IPS-11a (cell line): ENCODE results near the gene CAPN9.
"Not testable (repeated sequence)": the region's sequence is repeated elsewhere in the genome, so short reads cannot be mapped to it uniquely, and the experiment has no call there.

Experiments
- H3K4me3 ChIP-seq: one replicate; pipeline ENCODE4 v1.5.1; 2013; ENCODE audit warnings: low read depth, low read length, control low read depth

CAPN9 gene

DNA sequence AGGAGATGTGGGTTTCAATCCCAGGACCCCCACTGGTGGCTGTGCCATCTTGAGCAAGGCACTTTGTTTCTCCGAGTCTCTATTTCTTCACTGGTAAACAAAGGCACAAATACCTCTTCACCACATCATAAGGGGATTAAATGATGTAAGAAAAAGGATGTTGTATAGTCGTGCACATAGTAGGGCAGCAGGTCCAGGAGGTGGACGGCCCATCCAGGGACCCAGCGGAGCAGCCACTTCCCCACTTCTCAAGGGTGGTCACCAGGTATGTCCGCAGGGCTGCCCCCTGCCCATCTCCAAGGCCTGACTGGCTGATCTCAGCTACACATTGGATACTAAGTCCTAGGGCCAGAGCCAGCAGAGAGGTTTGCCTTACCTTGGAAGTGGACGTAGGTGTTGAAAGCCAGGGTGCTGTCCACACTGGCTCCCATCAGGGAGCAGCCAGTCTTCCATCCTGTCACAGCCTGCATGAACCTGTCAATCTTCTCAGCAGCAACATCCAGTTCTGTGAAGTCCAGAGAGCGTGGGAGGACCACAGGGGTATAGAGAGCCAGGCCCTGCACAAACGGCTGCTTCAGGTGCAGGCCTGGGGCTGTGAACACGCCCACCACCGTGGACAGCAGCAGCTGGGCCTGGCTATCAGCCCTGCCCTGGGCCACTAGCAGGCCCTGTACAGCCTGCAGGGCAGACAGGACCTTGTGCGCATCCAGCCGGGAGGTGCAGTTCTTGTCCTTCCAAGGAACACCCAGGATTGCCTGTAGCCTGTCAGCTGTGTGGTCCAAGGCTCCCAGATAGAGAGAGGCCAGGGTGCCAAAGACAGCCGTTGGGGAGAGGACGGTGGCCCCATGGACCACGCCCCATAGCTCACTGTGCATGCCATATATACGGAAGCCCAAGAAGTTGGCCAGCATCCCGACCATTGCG lies 37.3 kb upstream of the CAPN9 start:
- H3K4me3 ChIP-seq: no peak overlapping the region

DNA sequence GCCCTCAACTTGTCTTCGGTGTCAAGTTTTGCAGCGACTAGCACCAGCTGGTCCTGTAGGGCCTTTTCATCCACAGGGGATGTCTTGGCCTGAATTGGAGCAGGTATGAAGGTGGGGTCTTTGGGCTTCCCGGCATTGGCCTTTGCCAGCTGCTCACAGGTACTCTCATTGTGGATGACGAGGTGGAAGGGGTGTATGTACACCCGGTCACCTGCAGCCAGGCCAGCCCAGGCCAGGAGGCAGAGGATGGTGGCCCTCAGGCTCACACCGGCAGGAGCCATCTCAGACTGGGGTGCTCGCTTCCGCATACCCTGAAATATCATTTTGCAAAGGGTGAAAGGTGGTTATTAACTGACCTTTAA lies 36.7 kb upstream of the CAPN9 start:
- no peak overlapping the region for H3K4me3 ChIP-seq

DNA sequence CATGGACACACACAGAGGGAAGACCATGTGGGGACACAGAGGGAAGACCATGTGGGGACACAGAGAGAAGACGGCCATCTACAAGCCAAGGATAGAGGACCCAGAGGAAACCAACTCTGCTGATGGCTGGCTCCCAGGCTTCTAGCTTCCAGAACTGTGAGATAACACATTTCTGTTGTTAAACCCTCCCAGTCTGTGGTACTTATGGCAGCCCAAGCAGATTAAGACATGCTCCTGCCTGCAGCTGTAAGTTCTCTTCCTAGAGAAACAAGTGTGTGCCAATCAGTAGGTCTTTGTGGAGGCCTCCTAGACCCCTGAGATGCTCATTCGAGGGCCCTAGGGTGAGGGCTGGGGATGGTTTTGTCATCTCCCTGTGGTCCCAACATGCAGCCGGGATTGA lies 35.9 kb upstream of the CAPN9 start:
- no peak overlapping the region for H3K4me3 ChIP-seq

DNA sequence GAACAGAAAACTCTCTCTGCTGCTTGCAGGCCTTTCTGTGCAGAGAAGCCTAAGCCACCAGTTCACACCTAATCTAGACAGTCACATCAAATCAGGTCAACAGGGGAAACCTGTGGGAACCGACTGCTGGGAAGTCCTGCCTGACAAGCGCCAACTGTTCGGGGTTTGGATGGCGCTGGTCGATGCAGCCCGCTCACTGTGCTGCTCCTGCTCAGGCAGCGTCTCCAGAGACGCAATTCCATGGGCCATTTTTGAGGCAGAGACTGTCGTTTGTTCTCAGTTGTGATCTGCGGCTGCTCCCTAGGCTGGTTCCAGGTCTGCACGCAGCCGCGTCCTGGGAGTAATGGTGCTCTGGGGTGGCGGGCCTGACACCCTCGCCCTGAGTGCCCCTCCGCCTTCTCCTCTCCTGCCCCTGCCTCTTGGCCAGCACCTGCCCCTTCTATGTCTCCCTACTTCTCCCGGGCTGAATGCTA lies 34.7 kb upstream of the CAPN9 start:
- H3K4me3 ChIP-seq: no peak overlapping the region

DNA sequence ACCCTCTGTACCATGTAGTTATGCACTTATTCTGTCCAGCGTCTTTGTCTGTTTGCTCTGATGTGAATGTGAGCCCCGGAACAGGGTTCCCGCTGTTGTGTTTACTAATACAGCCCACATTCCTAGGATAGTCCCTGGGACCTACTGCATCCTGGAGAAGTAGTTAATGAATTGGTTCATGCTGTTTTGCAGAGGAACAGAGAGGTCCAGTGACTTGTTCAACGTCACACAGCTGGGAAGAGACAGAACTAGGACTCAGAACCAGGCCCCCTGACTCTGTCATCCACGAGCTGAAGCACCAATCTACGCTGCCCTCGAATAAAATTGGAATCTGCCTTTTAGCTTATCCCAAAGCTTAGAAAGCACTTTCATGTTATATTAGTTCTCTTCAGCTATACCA lies 34.0 kb upstream of the CAPN9 start:
- H3K4me3 ChIP-seq: no peak overlapping the region

- no peak overlapping the region for H3K4me3 ChIP-seq
Observed at GRCh38 chr1:230713547-230713914, 33.7 kb upstream of the CAPN9 start.

DNA sequence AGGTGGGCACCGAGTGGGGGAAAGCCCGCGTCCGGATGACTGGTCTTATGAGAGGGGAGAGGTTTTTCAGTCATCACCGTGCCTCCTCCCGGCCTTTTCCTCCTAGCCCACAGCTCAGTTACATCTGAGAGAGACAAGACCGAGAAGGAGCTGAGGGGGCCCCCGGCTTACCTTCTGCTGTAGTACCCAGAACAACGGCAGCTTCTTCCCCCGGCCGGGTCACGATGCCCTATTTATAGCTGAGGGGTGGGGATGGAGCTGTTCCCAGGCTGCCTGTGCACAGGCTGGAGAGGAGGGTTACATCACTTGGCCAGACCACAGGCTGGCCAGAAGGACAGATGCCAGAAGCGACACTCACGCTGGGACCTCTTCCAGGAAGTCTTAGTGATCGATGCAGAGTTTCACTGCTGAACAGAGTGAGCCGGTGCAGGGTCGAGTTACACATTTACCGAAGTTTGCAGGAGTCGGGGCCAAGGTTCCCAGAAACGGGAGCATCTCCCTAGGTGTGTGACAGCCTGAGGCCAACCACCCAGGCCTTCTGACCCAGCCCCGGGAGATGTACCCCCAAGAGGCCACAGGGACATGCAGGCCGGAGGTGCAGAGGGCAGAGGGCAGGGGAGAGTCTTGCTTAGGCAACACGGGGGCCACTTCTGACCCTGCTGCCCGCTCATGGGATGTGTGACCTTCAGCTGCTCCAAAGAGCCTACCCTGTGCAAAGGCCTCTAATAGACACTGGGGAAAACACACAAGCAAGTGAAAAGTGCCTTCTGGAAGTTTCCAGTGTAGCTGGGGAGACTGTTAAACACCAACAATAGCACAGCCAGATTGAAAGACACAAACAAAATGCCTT lies 33.0 kb upstream of the CAPN9 start, which contains the start of gene AGT:
Gene AGT, minus strand, starts transcription at position 208 of the 850 bp plus-strand sequence. CDS start 3,299 bp downstream, outside the sequence.
- H3K4me3 ChIP-seq: no peak within 1 kb of the TSS

DNA sequence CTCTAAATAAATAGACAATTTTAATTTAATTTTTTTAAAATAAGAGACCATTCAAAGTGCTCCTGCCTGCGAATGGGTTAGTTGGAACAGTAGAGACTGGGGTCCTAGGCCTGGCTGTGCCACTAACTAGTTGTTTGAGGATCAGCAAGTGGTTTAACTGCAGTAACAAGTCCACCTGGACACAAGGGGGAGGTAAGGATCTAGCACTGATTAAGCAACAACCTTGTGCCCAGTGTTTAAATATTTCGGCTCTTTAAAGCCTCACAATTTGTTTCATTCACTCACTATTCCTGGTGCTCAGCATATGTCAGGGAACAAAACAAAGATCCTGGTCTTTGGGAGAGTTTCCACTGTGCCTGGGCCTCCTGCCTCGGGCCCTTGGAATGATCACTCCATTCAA lies 31.7 kb upstream of the CAPN9 start:
- no peak overlapping the region for H3K4me3 ChIP-seq

- H3K4me3 ChIP-seq: not testable (repeated sequence)
Observed at GRCh38 chr1:230716453-230716852, 30.7 kb upstream of the CAPN9 start.

- no peak overlapping the region for H3K4me3 ChIP-seq
Observed at GRCh38 chr1:230717251-230717650, 29.9 kb upstream of the CAPN9 start.

- not testable (repeated sequence) for H3K4me3 ChIP-seq
Observed at GRCh38 chr1:230721849-230722522, 25.2 kb upstream of the CAPN9 start.

DNA sequence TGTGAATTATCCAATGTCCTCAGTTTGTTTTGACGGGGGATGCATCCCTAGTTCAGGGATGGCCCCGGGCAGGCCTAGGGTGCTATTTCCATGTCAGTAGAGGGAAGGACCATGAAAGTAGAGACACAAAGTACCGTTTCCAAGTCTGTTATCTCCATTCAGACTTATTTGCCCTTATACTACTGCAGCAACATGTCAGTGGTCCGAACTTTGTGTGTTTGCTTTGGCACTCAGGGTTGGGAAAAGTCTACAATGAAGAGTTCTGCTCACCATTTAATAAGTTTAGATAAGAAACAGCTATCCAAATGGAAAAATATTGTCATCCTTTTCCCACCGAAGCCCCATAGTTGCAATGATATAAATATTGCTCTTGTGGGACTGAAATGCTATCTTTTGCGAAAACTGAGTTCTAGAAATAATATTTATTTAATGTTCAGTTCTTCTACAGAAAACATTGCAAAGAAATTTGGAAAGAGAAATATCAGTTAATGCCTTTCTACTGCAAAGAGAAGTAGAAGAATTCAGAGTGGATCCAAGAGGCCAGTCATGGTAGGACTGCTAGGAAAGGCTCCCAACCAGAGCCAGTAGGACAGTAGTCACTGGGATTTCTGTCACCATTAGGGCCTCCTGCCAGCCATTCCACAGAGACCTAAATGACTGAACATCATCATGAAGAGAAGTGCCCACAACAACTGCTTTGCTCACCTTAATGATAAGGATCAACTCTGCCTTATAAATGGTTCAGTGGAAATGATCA lies 21.8 kb upstream of the CAPN9 start:
- H3K4me3 ChIP-seq: no peak overlapping the region

- no peak overlapping the region for H3K4me3 ChIP-seq
Observed at GRCh38 chr1:230728710-230729392, 18.3 kb upstream of the CAPN9 start.

- no peak overlapping the region for H3K4me3 ChIP-seq
Observed at GRCh38 chr1:230730977-230731376, 16.2 kb upstream of the CAPN9 start.

DNA sequence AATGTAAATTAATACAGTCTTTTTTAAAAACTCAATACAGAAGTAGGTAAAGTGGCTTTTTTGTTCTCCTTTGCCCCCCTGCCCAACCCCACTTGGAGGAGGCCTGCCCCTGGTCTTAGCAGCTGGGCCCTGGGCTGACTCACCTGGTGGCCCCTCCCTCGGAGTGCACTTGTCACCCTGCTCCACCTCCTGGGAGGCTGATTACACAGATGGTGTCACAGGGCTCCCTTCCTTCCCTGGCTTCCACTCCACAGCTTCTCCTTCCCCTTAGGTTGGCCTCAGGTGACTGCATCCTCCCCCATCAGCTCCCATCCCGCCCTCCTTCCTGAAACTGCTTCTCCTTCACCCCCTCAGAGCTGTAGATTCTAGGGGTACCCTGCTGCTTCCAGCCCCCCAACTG lies 11.7 kb upstream of the CAPN9 start:
- H3K4me3 ChIP-seq: no peak overlapping the region

DNA sequence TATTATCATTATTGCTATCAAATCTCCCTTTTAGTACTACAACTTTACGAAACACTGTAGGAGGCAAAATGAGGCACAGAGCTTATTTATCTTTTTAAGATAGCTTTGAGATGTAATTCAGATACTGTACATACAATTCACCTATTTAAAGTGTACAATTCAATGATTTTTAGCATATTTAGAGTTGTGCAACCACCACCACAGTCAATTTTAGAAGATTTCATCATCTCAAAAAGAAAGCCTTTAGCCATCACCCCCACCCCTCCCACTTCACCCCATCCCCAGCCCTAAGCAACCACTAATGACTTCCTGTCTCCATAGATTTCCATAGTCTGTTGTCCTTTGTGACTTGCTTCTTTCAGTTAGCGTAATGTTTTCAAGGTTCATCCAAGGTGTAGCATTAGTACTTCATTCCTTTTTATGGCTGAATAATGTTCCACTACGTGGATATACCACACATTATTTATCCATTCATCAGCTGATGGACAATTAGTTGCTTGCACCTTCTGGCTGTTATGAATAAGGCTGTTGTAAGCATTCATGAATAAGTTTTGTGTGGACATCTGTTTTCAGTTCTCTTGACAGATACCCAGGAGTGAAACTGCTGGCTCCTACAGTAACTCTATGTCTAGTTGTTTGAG lies 9.4 kb upstream of the CAPN9 start:
- no peak overlapping the region for H3K4me3 ChIP-seq

- no peak overlapping the region for H3K4me3 ChIP-seq
Observed at GRCh38 chr1:230739564-230740290, 7.5 kb upstream of the CAPN9 start.

GRCh38 chr1:230743899-230744298 lies 3.3 kb upstream of the CAPN9 start:
- H3K4me3 ChIP-seq: no peak overlapping the region

DNA sequence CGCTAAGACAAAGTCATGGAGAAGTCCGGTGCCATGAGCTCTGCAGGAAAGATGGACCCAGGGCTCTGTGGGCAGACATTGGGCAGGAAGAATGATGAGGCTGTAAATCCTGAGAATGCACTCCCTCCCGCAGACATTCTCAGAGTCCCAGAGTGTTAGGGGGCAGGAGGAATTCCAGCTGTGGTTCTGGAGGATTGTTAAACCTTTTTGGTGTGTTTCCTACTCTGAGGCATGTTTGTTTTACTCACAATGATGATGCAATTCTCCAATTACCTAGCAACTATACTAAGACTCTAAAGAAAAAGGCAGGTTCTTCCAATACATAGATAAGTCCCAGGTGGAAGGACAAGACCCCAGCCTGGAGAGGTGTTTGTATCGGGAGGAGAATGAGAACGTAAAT lies 2.8 kb upstream of the CAPN9 start:
- no peak overlapping the region for H3K4me3 ChIP-seq
